ENCODE results near the gene RPN2. TPM values are rescaled to one million over a fixed set of nuclear protein-coding genes. Genes with fewer than 3 reads are reported as not detected.
A peak's percentile ranks its signal among the peaks of the same experiment; 100 is the strongest.

RPN2 gene
- total RNA-seq, 1 donor from 2014 or later, result 185 TPM

- no peak overlapping the region for H3K27ac Mint-ChIP-seq (ENCODE audit: unreplicated experiment)
- no peak overlapping the region for H3K4me3 Mint-ChIP-seq (ENCODE audit: unreplicated experiment)
- no peak for TF ChIP-seq CTCF (IDR thresholded peaks at IDR 0.05)
- no peaks in the 10 kb centered on the region for H3K9me3 Mint-ChIP-seq (ENCODE audit: low read depth)
- peaks cover 26% of the 10 kb centered on the region for H3K4me1 Mint-ChIP-seq (ENCODE audit: low read depth)
- peaks cover 17% of the 10 kb centered on the region for H3K36me3 Mint-ChIP-seq (ENCODE audit: low read depth)
- DNase-seq (ENCODE audit: low spot score), result no peak
- H3K27me3 Mint-ChIP-seq (ENCODE audit: low read depth), result no peaks in the 10 kb centered on the region
Observed at GRCh38 chr20:37185686-37186085, 6.6 kb downstream of the RPN2 start.

- H3K27ac Mint-ChIP-seq (ENCODE audit: unreplicated experiment), result no peak overlapping the region
- H3K36me3 Mint-ChIP-seq (ENCODE audit: low read depth), result peaks cover 19% of the 10 kb centered on the region
- no peak for DNase-seq (ENCODE audit: low spot score)
- peaks cover 22% of the 10 kb centered on the region for H3K4me1 Mint-ChIP-seq (ENCODE audit: low read depth)
- TF ChIP-seq CTCF (IDR thresholded peaks at IDR 0.05), result no peak
- no peaks in the 10 kb centered on the region for H3K27me3 Mint-ChIP-seq (ENCODE audit: low read depth)
- no peak overlapping the region for H3K4me3 Mint-ChIP-seq (ENCODE audit: unreplicated experiment)
- no peaks in the 10 kb centered on the region for H3K9me3 Mint-ChIP-seq (ENCODE audit: low read depth)
Observed at GRCh38 chr20:37188787-37189186, 9.7 kb downstream of the RPN2 start.

GRCh38 chr20:37189416-37190016, 10.4 kb downstream of the RPN2 start:
- Mint-ChIP-seq H3K36me3 (ENCODE audit: low read depth) (peaks cover 17% of the 10 kb centered on the region), H3K4me1 (ENCODE audit: low read depth) (peaks cover 20% of the 10 kb centered on the region), H3K27me3 (ENCODE audit: low read depth) (no peaks in the 10 kb centered on the region), H3K4me3 (ENCODE audit: unreplicated experiment) (no peak overlapping the region), H3K27ac (ENCODE audit: unreplicated experiment) (no peak overlapping the region), H3K9me3 (ENCODE audit: low read depth) (no peaks in the 10 kb centered on the region)
- no peak for TF ChIP-seq CTCF (IDR thresholded peaks at IDR 0.05)
- DNase-seq (ENCODE audit: low spot score), result no peak

- H3K9me3 Mint-ChIP-seq (ENCODE audit: low read depth), result no peaks in the 10 kb centered on the region
- H3K36me3 Mint-ChIP-seq (ENCODE audit: low read depth), result peaks cover 13% of the 10 kb centered on the region
- no peak for DNase-seq (ENCODE audit: low spot score)
- H3K27me3 Mint-ChIP-seq (ENCODE audit: low read depth), result no peaks in the 10 kb centered on the region
- H3K4me3 Mint-ChIP-seq (ENCODE audit: unreplicated experiment), result no peak overlapping the region
- no peak for TF ChIP-seq CTCF (IDR thresholded peaks at IDR 0.05)
- peaks cover 24% of the 10 kb centered on the region for H3K4me1 Mint-ChIP-seq (ENCODE audit: low read depth)
- H3K27ac Mint-ChIP-seq (ENCODE audit: unreplicated experiment), result peak overlapping the region; percentile 61
Observed at GRCh38 chr20:37190354-37191112, 11.4 kb downstream of the RPN2 start.

- Mint-ChIP-seq H3K27me3 (ENCODE audit: low read depth) (no peaks in the 10 kb centered on the region), H3K27ac (ENCODE audit: unreplicated experiment) (peak overlapping the region; percentile 62), H3K4me1 (ENCODE audit: low read depth) (peaks cover 27% of the 10 kb centered on the region), H3K4me3 (ENCODE audit: unreplicated experiment) (no peak overlapping the region), H3K9me3 (ENCODE audit: low read depth) (no peaks in the 10 kb centered on the region), H3K36me3 (ENCODE audit: low read depth) (peaks cover 7% of the 10 kb centered on the region)
- peak; percentile 90 for TF ChIP-seq CTCF (IDR thresholded peaks at IDR 0.05)
- no peak for DNase-seq (ENCODE audit: low spot score)
Observed at GRCh38 chr20:37192137-37192854, 13.2 kb downstream of the RPN2 start.
